SU-DHL-6 (cell line): Measurements from ENCODE around the gene EPB41.

ENCODE experiments used
- H2AFZ ChIP-seq: fragments of 200-600 bp; sonication (generic); 2 replicates; pipeline ENCODE4 v1.6.1; 2014; ENCODE audit warnings: low read depth, mild to moderate bottlenecking, moderate library complexity, mixed read lengths, antibody characterized with exemption, low read length; ENCODE audit not compliant: severe bottlenecking
- H3F3A ChIP-seq: fragments of 200-600 bp; shearing (Covaris generic); 2 replicates; pipeline ENCODE4 v1.6.0; 2016; ENCODE audit warnings: antibody characterized with exemption, mild to moderate bottlenecking; ENCODE audit not compliant: insufficient read depth
- H3K27ac ChIP-seq: fragments of 200-600 bp; sonication (generic); 2 replicates; pipeline ENCODE4 v1.5.1; 2016; ENCODE audit warnings: low read depth, mild to moderate bottlenecking, low read length, moderate library complexity, mixed read lengths
- H3K27me3 ChIP-seq: fragments of 200-600 bp; sonication (generic), shearing (Covaris generic); 2 replicates; pipeline ENCODE4 v1.6.0; 2014; ENCODE audit warnings: mild to moderate bottlenecking, low read length
- H3K36me3 ChIP-seq: fragments of 200-600 bp; sonication (generic); 2 replicates; pipeline ENCODE4 v1.6.1; 2014; ENCODE audit warnings: mild to moderate bottlenecking, low read length, mixed read lengths
- H3K4me2 ChIP-seq: fragments of 300-600, 200-600 bp; shearing (Covaris generic), sonication (generic); 2 replicates; pipeline ENCODE4 v1.6.0; 2014; ENCODE audit warnings: low read length, low read depth, mild to moderate bottlenecking; ENCODE audit not compliant: poor library complexity, severe bottlenecking
- H3K4me3 ChIP-seq: fragments of 200-600 bp; sonication (generic); 2 replicates; pipeline ENCODE4 v1.5.1; 2014; ENCODE audit warnings: antibody characterized with exemption, low read length, mild to moderate bottlenecking, mixed read lengths; ENCODE audit not compliant: insufficient read depth, poor library complexity, severe bottlenecking
- H3K79me2 ChIP-seq: fragments of 200-600 bp; sonication (generic); 2 replicates; pipeline ENCODE4 v1.6.1; 2014; ENCODE audit warnings: mild to moderate bottlenecking, low read length, moderate library complexity; ENCODE audit not compliant: insufficient read depth
- H3K9ac ChIP-seq: fragments of 200-600 bp; sonication (generic); 2 replicates; pipeline ENCODE4 v1.7.0; 2014; ENCODE audit warnings: mild to moderate bottlenecking, low read length
- H3K9me2 ChIP-seq: fragments of 200-600 bp; sonication (generic); replicated peaks from 2 replicates; pipeline ENCODE4 v1.6.1; 2014; ENCODE audit warnings: low read length; ENCODE audit not compliant: insufficient read depth
- H3K9me3 ChIP-seq: fragments of 200-600 bp; sonication (generic); 2 replicates; pipeline ENCODE4 v1.6.1; 2014; ENCODE audit warnings: low read length, mixed read lengths; ENCODE audit not compliant: insufficient read depth
- H4K20me1 ChIP-seq: fragments of 200-600 bp; sonication (generic); 2 replicates; pipeline ENCODE4 v1.6.1; 2014; ENCODE audit warnings: low read depth, mild to moderate bottlenecking, antibody characterized with exemption, low read length, moderate library complexity, mixed read lengths
- EZH2phosphoT487 ChIP-seq: fragments of 200-600 bp; sonication (generic), shearing (Covaris generic); conservative IDR thresholded peaks from 2 replicates; pipeline ENCODE4 v1.6.1; 2018; ENCODE audit warnings: mild to moderate bottlenecking, antibody characterized with exemption, low read length, moderate library complexity, mixed read lengths
- TF ChIP-seq, protein P1 (sequence below): fragments of 200-600 bp; sonication (generic); IDR thresholded peaks from one replicate; pipeline ENCODE4 v1.5.1; 2017; ENCODE audit warnings: antibody characterized with exemption, mild to moderate bottlenecking, low read length, moderate library complexity; ENCODE audit not compliant: insufficient read depth, poor library complexity, severe bottlenecking

The EPB41 gene

DNA sequence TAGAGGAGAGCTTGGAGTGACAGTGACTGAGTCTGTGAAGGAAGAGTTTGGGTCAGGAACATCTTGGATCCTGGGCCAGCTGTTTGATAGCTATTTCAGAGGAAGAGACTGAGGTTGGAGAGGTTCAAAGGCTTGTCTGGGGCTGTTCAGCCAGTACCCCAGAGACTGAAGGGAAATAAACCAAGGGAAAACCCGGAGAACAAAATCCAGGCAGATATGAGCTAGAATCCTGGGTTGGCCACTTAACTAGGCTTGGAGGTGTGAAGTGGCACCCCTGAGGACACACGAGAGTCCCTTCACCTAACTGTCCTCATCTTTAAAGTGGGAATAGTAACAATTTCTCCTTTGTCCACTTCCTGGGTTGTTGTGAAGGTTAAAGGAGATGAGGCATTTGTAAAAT, 23.1 kb upstream of the EPB41 start:
- Histone ChIP-seq H3K27me3 (no peaks in the 10 kb centered on the region), H3K9ac (no peak overlapping the region), H4K20me1 (no peaks in the 10 kb centered on the region), H3F3A (peaks cover 5% of the 10 kb centered on the region), H3K9me3 (no peaks in the 10 kb centered on the region), H2AFZ (no peak overlapping the region), H3K4me2 (no peak overlapping the region), H3K27ac (0 out of 2 replicates have a peak overlapping the region, but pooled peaks have one; percentile 13), H3K9me2 (no peaks in the 10 kb centered on the region), H3K79me2 (peaks cover 63% of the 10 kb centered on the region), H3K36me3 (no peaks in the 10 kb centered on the region), H3K4me3 (no peak overlapping the region)
- TF ChIP-seq, protein P1, sequence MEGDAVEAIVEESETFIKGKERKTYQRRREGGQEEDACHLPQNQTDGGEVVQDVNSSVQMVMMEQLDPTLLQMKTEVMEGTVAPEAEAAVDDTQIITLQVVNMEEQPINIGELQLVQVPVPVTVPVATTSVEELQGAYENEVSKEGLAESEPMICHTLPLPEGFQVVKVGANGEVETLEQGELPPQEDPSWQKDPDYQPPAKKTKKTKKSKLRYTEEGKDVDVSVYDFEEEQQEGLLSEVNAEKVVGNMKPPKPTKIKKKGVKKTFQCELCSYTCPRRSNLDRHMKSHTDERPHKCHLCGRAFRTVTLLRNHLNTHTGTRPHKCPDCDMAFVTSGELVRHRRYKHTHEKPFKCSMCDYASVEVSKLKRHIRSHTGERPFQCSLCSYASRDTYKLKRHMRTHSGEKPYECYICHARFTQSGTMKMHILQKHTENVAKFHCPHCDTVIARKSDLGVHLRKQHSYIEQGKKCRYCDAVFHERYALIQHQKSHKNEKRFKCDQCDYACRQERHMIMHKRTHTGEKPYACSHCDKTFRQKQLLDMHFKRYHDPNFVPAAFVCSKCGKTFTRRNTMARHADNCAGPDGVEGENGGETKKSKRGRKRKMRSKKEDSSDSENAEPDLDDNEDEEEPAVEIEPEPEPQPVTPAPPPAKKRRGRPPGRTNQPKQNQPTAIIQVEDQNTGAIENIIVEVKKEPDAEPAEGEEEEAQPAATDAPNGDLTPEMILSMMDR, result no peak
- no peak for TF ChIP-seq EZH2phosphoT487

DNA sequence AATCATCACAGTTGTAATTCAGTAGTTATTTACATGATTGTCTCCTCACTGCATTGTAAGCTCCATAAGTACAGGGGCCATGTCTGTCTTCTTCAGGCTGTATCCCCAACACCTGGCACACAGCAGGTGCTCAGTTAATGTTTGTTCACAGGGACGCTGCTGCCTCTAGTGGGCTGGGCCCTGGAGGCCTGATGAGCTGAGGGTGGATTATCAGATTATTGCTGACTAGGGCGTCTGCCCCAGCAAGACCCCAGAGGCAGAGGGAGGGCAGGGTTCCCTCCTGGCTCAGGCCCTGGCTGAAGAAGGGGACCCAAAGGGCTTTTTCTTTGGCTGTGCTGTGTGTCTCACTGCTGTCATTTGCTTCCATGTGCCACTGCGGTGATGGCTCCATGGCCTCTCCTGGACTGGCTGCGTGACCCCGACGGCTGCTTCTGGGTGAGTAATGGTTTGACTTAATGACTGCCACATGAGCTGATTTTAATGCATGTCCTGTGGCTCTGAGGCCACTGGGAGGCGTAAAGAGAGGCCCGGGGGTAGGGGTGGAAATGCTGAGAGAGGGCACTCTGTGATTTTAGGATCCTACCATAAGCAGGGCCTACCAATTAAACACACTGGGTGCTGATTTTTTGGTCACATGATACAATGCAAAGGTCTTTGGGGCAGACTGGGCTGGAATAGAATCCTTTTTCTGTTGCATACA, 20.8 kb upstream of the EPB41 start:
- Histone ChIP-seq H3K27me3 (no peaks in the 10 kb centered on the region), H3K9me2 (no peaks in the 10 kb centered on the region), H3K79me2 (peaks cover 60% of the 10 kb centered on the region), H3F3A (no peaks in the 10 kb centered on the region), H3K36me3 (no peaks in the 10 kb centered on the region), H2AFZ (no peak overlapping the region), H3K9me3 (no peaks in the 10 kb centered on the region), H3K27ac (no peak overlapping the region), H3K4me2 (no peak overlapping the region), H4K20me1 (no peaks in the 10 kb centered on the region), H3K9ac (no peak overlapping the region), H3K4me3 (no peak overlapping the region)
- TF ChIP-seq, protein P1, result peak; percentile 27
- no peak for TF ChIP-seq EZH2phosphoT487

DNA sequence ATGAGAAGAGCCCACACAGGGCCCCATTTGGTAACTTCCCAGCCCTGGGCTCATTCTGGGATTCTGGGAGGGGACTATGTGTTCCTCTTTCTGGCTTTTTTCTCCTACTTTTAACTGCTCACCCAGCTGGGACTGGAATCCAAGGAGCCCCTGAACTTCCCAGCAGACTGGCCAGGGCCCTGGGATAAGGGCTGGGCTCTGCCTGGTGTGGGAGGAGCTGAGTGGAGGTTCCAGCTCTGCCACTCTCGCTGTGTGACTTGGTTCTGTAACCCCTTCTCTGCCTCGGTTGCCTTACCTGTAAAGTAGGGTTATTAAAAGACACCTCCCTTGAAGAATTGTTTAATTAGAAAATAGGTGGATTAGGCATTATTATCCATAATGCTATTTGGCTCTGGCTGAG, 19.6 kb upstream of the EPB41 start:
- TF ChIP-seq, protein P1, result no peak
- TF ChIP-seq EZH2phosphoT487, result no peak
- no peak overlapping the region for H3K4me3 ChIP-seq
- no peaks in the 10 kb centered on the region for H3F3A ChIP-seq
- no peaks in the 10 kb centered on the region for H3K36me3 ChIP-seq
- H4K20me1 ChIP-seq, result no peaks in the 10 kb centered on the region
- H3K9me2 ChIP-seq, result no peaks in the 10 kb centered on the region
- H3K4me2 ChIP-seq, result no peak overlapping the region
- H3K9me3 ChIP-seq, result no peaks in the 10 kb centered on the region
- H3K79me2 ChIP-seq, result peaks cover 63% of the 10 kb centered on the region
- H3K9ac ChIP-seq, result no peak overlapping the region
- H3K27me3 ChIP-seq, result no peaks in the 10 kb centered on the region
- H3K27ac ChIP-seq, result no peak overlapping the region
- no peak overlapping the region for H2AFZ ChIP-seq
